ENCODE results near the gene PGA3. TPM values are rescaled to one million over a fixed set of nuclear protein-coding genes. Genes with fewer than 3 reads are reported as not detected.

PGA3 gene
- total and polyA plus RNA-seq, 12 donors: 0.18 to 3.4 (median 0.77) TPM; not detected in 6

GRCh38 chr11:61254403-61255025, 51.2 kb downstream of the PGA3 start:
- ATAC-seq (peak in 7 of 8 donors; percentile 30 to 73 (median 57)), DNase-seq (peak; percentile 44 to 57)
- peaks cover 0 to 14% (median 0%) of the 10 kb centered on the region in 9 donors for H3K4me1 ChIP-seq
- TF ChIP-seq, protein P1, sequence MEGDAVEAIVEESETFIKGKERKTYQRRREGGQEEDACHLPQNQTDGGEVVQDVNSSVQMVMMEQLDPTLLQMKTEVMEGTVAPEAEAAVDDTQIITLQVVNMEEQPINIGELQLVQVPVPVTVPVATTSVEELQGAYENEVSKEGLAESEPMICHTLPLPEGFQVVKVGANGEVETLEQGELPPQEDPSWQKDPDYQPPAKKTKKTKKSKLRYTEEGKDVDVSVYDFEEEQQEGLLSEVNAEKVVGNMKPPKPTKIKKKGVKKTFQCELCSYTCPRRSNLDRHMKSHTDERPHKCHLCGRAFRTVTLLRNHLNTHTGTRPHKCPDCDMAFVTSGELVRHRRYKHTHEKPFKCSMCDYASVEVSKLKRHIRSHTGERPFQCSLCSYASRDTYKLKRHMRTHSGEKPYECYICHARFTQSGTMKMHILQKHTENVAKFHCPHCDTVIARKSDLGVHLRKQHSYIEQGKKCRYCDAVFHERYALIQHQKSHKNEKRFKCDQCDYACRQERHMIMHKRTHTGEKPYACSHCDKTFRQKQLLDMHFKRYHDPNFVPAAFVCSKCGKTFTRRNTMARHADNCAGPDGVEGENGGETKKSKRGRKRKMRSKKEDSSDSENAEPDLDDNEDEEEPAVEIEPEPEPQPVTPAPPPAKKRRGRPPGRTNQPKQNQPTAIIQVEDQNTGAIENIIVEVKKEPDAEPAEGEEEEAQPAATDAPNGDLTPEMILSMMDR (IDR thresholded peaks at IDR 0.05): peak; percentile 63 to 91 (median 81)
- H3K4me3 ChIP-seq: no peak overlapping the region
- no peak overlapping the region for H3K27ac ChIP-seq
- H3K36me3 ChIP-seq: peaks cover 0 to 6% (median 0%) of the 10 kb centered on the region in 9 donors
- no peaks in the 10 kb centered on the region for H3K9me3 ChIP-seq
- H3K27me3 ChIP-seq: no peaks in the 10 kb centered on the region
- intact Hi-C loops (cut with DNase I): loop anchor here in 6 of 10 donors (5.0 to 10.0 kb wide), 3 partner anchors 80 to 133 kb away; partner anchors contain the start of genes DDB1 (in 1 of the 6) and TKFC (in 1 of the 6)
- WGBS, 2 donors: 51 to 57% methylated on average over 12 of the region's 12 CpGs

DNA sequence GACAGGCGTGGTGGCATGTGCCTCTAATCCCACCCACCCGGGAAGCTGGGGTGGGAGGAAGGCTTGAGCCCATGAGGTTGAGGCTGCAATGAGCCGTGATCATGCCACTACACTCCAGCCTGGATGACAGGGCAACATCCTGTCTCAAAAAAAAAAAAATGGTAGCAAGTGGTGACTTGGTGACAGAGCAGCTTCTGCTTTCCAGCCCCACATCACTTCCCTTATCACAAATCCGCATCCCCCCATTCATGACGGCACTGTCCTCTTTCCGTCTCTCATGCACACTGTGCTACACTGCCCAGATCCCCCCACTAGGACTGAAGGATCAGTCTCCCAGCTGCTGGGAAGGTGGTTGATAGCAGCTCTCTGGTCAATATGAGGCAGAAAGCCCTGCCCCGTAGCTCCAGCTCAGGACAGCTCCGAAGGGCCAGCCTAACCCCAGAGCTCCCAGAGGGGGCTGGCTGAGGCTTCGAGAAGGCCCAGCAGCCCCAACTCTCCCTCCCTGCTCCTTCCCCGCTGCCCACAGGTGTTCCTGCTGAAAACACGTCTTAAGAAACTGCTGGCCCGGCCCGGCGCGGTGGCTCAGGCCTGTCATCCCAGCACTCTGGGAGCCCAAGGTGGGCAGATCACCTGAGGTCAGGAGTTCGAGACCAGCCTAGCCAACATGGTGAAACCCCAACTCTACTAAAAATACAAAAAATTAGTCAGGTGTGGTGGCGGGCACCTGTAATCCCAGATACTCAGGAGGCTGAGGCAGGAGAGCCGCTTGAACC, 53.6 kb downstream of the PGA3 start:
- intact Hi-C loops (cut with DNase I): loop anchor here in 6 of 10 donors (5.0 to 10.0 kb wide), 3 partner anchors 78 to 130 kb away; partner anchors contain the start of genes DDB1 (in 1 of the 6) and TKFC (in 1 of the 6)
- WGBS, 2 donors: 88% methylated on average over 18 of the region's 18 CpGs
- no peak overlapping the region for H3K4me3 ChIP-seq
- peaks cover 0 to 6% (median 0%) of the 10 kb centered on the region in 9 donors for H3K36me3 ChIP-seq
- no peaks in the 10 kb centered on the region for H3K9me3 ChIP-seq
- ATAC-seq (no peak), DNase-seq (no peak)
- no peaks in the 10 kb centered on the region for H3K27me3 ChIP-seq
- no peak overlapping the region for H3K27ac ChIP-seq
- H3K4me1 ChIP-seq: peaks cover 0 to 3% (median 0%) of the 10 kb centered on the region in 9 donors
- TF ChIP-seq, protein P1 (IDR thresholded peaks at IDR 0.05): no peak

GRCh38 chr11:61258546-61258945, 55.2 kb downstream of the PGA3 start:
- Histone ChIP-seq H3K27ac (no peak overlapping the region), H3K4me3 (no peak overlapping the region), H3K36me3 (peaks cover 0 to 6% (median 0%) of the 10 kb centered on the region in 9 donors), H3K4me1 (peaks cover 0 to 3% (median 0%) of the 10 kb centered on the region in 9 donors), H3K9me3 (no peaks in the 10 kb centered on the region), H3K27me3 (no peaks in the 10 kb centered on the region)
- TF ChIP-seq, protein P1 (IDR thresholded peaks at IDR 0.05): no peak
- DNase-seq (no peak), ATAC-seq (no peak)
- WGBS, 2 donors: 83 to 85% methylated on average over 9 of the region's 9 CpGs
- intact Hi-C loops (cut with DNase I): loop anchor here in 6 of 10 donors (5.0 to 10.0 kb wide), 3 partner anchors 76 to 129 kb away; partner anchors contain the start of genes DDB1 (in 1 of the 6) and TKFC (in 1 of the 6)

- Histone ChIP-seq H3K27me3 (no peaks in the 10 kb centered on the region), H3K4me3 (no peak overlapping the region), H3K4me1 (peaks cover 0 to 3% (median 0%) of the 10 kb centered on the region in 9 donors), H3K9me3 (no peaks in the 10 kb centered on the region), H3K36me3 (peaks cover 0 to 6% (median 0%) of the 10 kb centered on the region in 9 donors), H3K27ac (no peak overlapping the region)
- DNase-seq: no peak
- TF ChIP-seq, protein P1 (IDR thresholded peaks at IDR 0.05): no peak
- intact Hi-C loops (cut with DNase I): loop anchor here in 6 of 10 donors (5.0 to 10.0 kb wide), 3 partner anchors 75 to 128 kb away; partner anchors contain the start of genes DDB1 (in 1 of the 6) and TKFC (in 1 of the 6)
- no peak for ATAC-seq
- WGBS, 2 donors: 97% methylated on average over 6 of the region's 6 CpGs
Observed at GRCh38 chr11:61259363-61259762, 56.0 kb downstream of the PGA3 start.

Data from heart right ventricle (tissue), 16 donors.